WERI-Rb-1 (cell line): ENCODE measurements around the gene CD226.

Experiments
- DNase-seq: peaks from one replicate; pipeline ENCODE4 v3.0.0-alpha.2; 2020
- H3K27ac ChIP-seq: fragments of 250-450 bp; sonication (Bioruptor Pico); 2 replicates; pipeline ENCODE4 v1.5.1; 2020; ENCODE audit warnings: mild to moderate bottlenecking, moderate library complexity
- H3K27me3 ChIP-seq: fragments of 250-450 bp; sonication (Bioruptor Pico); 2 replicates; pipeline ENCODE4 v1.5.1; 2021; ENCODE audit warnings: mild to moderate bottlenecking, low read depth, moderate library complexity; ENCODE audit not compliant: insufficient read depth, severe bottlenecking
- H3K36me3 ChIP-seq: fragments of 250-450 bp; sonication (Bioruptor Pico); 2 replicates; pipeline ENCODE4 v1.5.1; 2020; ENCODE audit warnings: mild to moderate bottlenecking, moderate library complexity
- H3K4me3 ChIP-seq: 2 replicates; pipeline ENCODE4 v1.5.1; 2011; ENCODE audit warnings: low read depth, mild to moderate bottlenecking, control low read depth, low read length
- H3K9me3 ChIP-seq: fragments of 250-450 bp; sonication (Bioruptor Pico); 2 replicates; pipeline ENCODE4 v1.5.1; 2021; ENCODE audit warnings: mild to moderate bottlenecking, moderate library complexity; ENCODE audit not compliant: severe bottlenecking
- TF ChIP-seq, protein P1 (sequence below): IDR thresholded peaks from 2 replicates; pipeline ENCODE4 v1.5.1; 2011; ENCODE audit warnings: low read depth, mild to moderate bottlenecking, control low read depth, inconsistent platforms, low read length

The CD226 gene

DNA sequence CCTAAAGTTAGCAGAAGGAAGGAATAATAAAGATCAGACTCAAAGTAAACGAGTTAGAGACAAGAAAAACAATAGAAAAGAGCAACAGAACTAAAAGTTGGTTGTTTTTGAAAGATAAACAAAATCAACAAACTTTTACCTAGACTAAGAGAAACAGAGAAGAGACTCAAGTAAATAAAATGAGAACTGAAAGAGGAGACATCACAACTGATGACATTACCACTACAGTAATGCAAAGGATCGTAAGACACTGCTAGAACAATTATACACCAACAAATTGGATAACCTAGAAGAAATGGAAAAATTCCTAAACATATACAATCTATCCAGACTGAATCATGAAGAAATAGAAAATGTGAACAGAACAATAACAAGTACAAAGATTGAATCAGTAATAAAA is 139.3 kb downstream of the CD226 start:
- TF ChIP-seq, protein P1, sequence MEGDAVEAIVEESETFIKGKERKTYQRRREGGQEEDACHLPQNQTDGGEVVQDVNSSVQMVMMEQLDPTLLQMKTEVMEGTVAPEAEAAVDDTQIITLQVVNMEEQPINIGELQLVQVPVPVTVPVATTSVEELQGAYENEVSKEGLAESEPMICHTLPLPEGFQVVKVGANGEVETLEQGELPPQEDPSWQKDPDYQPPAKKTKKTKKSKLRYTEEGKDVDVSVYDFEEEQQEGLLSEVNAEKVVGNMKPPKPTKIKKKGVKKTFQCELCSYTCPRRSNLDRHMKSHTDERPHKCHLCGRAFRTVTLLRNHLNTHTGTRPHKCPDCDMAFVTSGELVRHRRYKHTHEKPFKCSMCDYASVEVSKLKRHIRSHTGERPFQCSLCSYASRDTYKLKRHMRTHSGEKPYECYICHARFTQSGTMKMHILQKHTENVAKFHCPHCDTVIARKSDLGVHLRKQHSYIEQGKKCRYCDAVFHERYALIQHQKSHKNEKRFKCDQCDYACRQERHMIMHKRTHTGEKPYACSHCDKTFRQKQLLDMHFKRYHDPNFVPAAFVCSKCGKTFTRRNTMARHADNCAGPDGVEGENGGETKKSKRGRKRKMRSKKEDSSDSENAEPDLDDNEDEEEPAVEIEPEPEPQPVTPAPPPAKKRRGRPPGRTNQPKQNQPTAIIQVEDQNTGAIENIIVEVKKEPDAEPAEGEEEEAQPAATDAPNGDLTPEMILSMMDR, result no peak
- Histone ChIP-seq H3K9me3 (no peaks in the 10 kb centered on the region), H3K27ac (no peak overlapping the region), H3K27me3 (no peaks in the 10 kb centered on the region), H3K4me3 (no peak overlapping the region), H3K36me3 (no peaks in the 10 kb centered on the region)
- no peak for DNase-seq

DNA sequence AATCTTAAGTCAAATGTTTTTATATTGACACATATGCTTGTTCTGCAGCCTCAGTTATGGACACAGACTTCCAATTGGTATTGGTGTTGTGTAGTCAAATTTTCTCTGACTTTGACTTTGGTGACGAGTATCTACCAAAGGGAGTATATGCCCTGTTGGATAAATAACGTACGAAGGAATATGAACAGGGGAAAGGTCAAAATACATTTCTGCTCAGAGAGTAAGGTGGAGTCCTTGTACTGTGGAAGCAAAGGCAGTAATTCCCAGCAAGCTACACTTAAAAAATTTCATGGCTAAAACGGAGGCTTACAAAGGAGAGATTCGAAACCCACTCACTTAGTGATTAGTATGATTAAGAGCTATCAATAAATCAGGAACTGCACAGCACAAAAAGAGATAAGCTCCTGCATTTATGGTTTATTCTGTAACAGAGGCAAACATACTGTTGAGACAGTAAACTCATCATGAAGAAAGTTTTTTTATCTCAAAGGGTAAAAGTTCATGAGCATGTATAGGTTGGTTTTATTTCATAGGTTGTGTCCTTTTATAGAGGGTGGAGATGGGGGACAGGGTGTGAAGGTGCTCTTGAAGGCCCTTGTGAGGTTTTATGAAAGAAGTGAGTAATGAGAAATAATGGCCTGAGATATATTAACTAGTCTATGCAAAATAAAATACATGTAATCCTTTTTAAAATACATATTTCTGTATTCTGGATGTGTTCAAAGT is 142.7 kb downstream of the CD226 start:
- no peaks in the 10 kb centered on the region for H3K36me3 ChIP-seq
- H3K4me3 ChIP-seq, result no peak overlapping the region
- DNase-seq, result no peak
- H3K27me3 ChIP-seq, result no peaks in the 10 kb centered on the region
- no peak overlapping the region for H3K27ac ChIP-seq
- no peaks in the 10 kb centered on the region for H3K9me3 ChIP-seq
- TF ChIP-seq, protein P1, result no peak
